K562 (cell line): ENCODE results near the gene ZNF384. TPM values are rescaled to one million over a fixed set of nuclear protein-coding genes. Genes with fewer than 3 reads are reported as not detected.

Source experiments
- CHD2 ChIP-seq: IDR thresholded peaks from 2 replicates; pipeline ENCODE4 v1.6.1; 2011; ENCODE audit warnings: low read depth, low read length
- EP400 ChIP-seq: fragments of 450-650 bp; IDR thresholded peaks from 2 replicates; pipeline ENCODE4 v1.6.1; 2017; ENCODE audit warnings: antibody characterized with exemption, mild to moderate bottlenecking, moderate library complexity
- FUS ChIP-seq: fragments of 200-400 bp; formaldehyde crosslinking; optimal IDR thresholded peaks from 2 replicates; pipeline ENCODE3; 2017; ENCODE audit warnings: low read depth, low read length
- JUND ChIP-seq, 2 experiments: IDR thresholded peaks; 2 replicates in 1 of 2; 3 replicates in 1 of 2; pipeline ENCODE4 v1.6.1; 2011; ENCODE audit warnings: borderline replicate concordance in 2 of 2, low read depth in 2 of 2, low read length in 2 of 2, improper control_type of control experiment in 1 of 2, missing biosample characterization in 1 of 2, missing genetic modification characterization in 1 of 2, missing genetic modification reagents in 1 of 2
- POLR2H ChIP-seq: IDR thresholded peaks from 2 replicates; pipeline ENCODE4 v1.6.1; 2016; ENCODE audit warnings: missing genetic modification characterization, low read depth, mild to moderate bottlenecking, control low read depth, missing compliant biosample characterization, moderate library complexity
- RUNX1 ChIP-seq: sonication (generic); IDR thresholded peaks from 2 replicates; pipeline ENCODE4 v1.6.1; 2016; ENCODE audit warnings: antibody characterized with exemption, low read depth
- SMARCB1 ChIP-seq: IDR thresholded peaks from 2 replicates; pipeline ENCODE4 v1.6.1; 2011; ENCODE audit warnings: improper control_type of control experiment, low read depth; ENCODE audit not compliant: insufficient read length
- SP2 ChIP-seq: IDR thresholded peaks from 2 replicates; pipeline ENCODE4 v1.6.1; 2011; ENCODE audit warnings: mild to moderate bottlenecking, low read depth, low read length, moderate library complexity; ENCODE audit not compliant: poor library complexity, severe bottlenecking; ENCODE audit errors: extremely low read depth
- TEAD4 ChIP-seq, 2 experiments: sonication (generic) in 1 of 2; formaldehyde crosslinking in 1 of 2; IDR thresholded peaks; 2 replicates each; pipeline versions ENCODE4 v1.6.1 to v1.8.0; 2012 to 2022; ENCODE audit warnings: borderline replicate concordance in 1 of 2, inconsistent platforms in 1 of 2, low read length in 1 of 2, mild to moderate bottlenecking in 1 of 2, missing genetic modification reagents in 1 of 2
- USF1 ChIP-seq: sonication (generic); formaldehyde crosslinking; IDR thresholded peaks from 2 replicates; pipeline ENCODE4 v1.9.0; 2022; ENCODE audit warnings: mild to moderate bottlenecking, missing genetic modification reagents
- ZBTB1 ChIP-seq: sonication (generic); formaldehyde crosslinking; IDR thresholded peaks from 2 replicates; pipeline ENCODE4 v1.8.1; 2023; ENCODE audit warnings: missing genetic modification reagents, low read depth, mild to moderate bottlenecking, borderline replicate concordance
- ZBTB7A ChIP-seq: IDR thresholded peaks from 2 replicates; pipeline ENCODE4 v1.6.1; 2011; ENCODE audit warnings: low read depth, mild to moderate bottlenecking, low read length, moderate library complexity, borderline replicate concordance; ENCODE audit not compliant: control insufficient read depth
- ZNF24 ChIP-seq: fragments of 450-650 bp; IDR thresholded peaks from 2 replicates; pipeline ENCODE4 v1.6.1; 2016
- ZNF316 ChIP-seq: fragments of 450-650 bp; IDR thresholded peaks from 2 replicates; pipeline ENCODE4 v1.6.1; 2016
- ZNF408 ChIP-seq: fragments of 250-450 bp; sonication (Bioruptor Pico); IDR thresholded peaks from 2 replicates; pipeline ENCODE4 v1.4.0; 2020; ENCODE audit warnings: low read depth, mild to moderate bottlenecking, moderate library complexity
- ZNF445 ChIP-seq: fragments of 250-450 bp; sonication (Bioruptor Pico); IDR thresholded peaks from 2 replicates; pipeline ENCODE4 v1.4.0; 2020; ENCODE audit warnings: low read depth, mild to moderate bottlenecking, moderate library complexity
- ZNF592 ChIP-seq: fragments of 450-650 bp; IDR thresholded peaks from 2 replicates; pipeline ENCODE4 v1.6.1; 2017; ENCODE audit warnings: antibody characterized with exemption, mild to moderate bottlenecking
- polyA plus RNA-seq, 8 experiments: library from polyadenylated mRNA; depleted of rRNA in 4 of 8; stranded (reverse) in 5 of 8; unstranded in 3 of 8; fragments of >200 nt; fragmentation: Nextera tagmentation in 2 of 8; fragmentation: Illumina TruSeq in 1 of 8; extraction: Ambion mirVana in 2 of 8; extraction: Trizol in 1 of 8; gene quantifications; 2 replicates each; pipeline versions ENCODE4 v1.2.1 to v1.2.3, GENCODE V29; 2011 to 2014; ENCODE audit warnings: inconsistent platforms in 1 of 8, missing spikeins in 1 of 8
- total RNA-seq, 7 experiments: library from RNA; depleted of rRNA in 6 of 7; stranded (reverse); fragments of >200 nt in 6 of 7; fragmentation: Illumina TruSeq in 2 of 7; extraction: Trizol in 2 of 7; gene quantifications; 2 replicates each; pipeline versions ENCODE4 v1.2.1 to v1.2.3, GENCODE V29; 2011 to 2021; ENCODE audit warnings: low replicate concordance in 1 of 7
- TF ChIP-seq, protein P1 (sequence below): fragments of 250-450 bp; sonication (Bioruptor Pico); IDR thresholded peaks from 2 replicates; pipeline ENCODE4 v1.4.0; 2020; ENCODE audit warnings: mild to moderate bottlenecking
- TF ChIP-seq, protein P2 (sequence below): fragments of 250-450 bp; sonication (Bioruptor Pico); IDR thresholded peaks from 2 replicates; pipeline ENCODE4 v1.4.0; 2020; ENCODE audit warnings: borderline replicate concordance

Gene ZNF384
- total and polyA plus RNA-seq, 9 of the 15 experiments (the other 6 are each of a cell fraction or from before 2014, with no cell fraction given): 0.36 to 64.8 (median 21.3) TPM

DNA sequence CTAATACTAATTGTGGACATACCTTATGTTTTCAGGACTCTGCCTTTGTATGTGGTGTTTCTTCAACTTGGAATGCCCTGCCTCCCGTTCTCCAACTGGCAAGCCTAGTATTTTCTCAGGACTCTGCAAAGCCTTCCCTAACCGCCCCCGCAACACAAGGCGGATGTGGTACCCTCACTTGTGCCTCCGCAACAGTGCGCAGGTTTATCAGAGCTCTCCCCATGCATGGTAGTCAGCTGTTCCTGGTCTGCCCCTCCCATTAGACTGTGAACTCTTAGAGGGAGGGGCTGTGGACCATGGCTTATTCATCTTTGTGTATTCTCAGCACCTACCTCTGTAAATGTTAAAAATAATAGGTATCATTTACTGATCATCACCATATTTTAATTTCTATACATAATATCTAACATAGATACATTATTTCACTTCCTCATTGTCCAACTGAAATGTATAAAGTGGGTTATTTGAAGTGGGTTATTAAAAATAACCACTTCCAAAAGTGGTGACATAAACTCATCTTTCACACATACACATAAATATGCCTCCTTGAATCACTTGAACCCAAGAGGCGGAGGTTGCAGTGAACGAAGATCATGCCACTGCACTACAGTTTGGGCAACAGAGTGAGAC, 62.4 kb downstream of the ZNF384 start (continued):
- TF ChIP-seq USF1 (CRISPR knock-in tag) (peak; percentile 35; the same call in 1 of the 2 replicates), ZNF408 (no peak), JUND (IDR thresholded peaks at IDR 0.05; ENCODE audit: borderline replicate concordance, low read depth, low read length) (peak; percentile 18; the same call in 1 of the 2 replicates), JUND (tag; IDR thresholded peaks at IDR 0.05; ENCODE audit: borderline replicate concordance, low read depth, low read length) (peak; percentile 14; the same call in 1 of the 3 replicates), CHD2 (no peak), SMARCB1 (no peak), ZBTB1 (no peak), ZNF445 (CRISPR knock-in tag) (no peak), SP2 (no peak), ZNF592 (peak; percentile 46; the same call in 1 of the 2 replicates), EP400 (peak; percentile 44; the same call in 1 of the 2 replicates), ZNF24 (no peak), POLR2H (tag) (no peak), RUNX1 (no peak), FUS (no peak), TEAD4 (IDR thresholded peaks at IDR 0.05; ENCODE audit: low read length) (peak; percentile 71), TEAD4 (CRISPR knock-in tag; IDR thresholded peaks at IDR 0.05; ENCODE audit: borderline replicate concordance) (no peak), ZNF316 (no peak), ZBTB7A (peak; percentile 52; the same call in 1 of the 2 replicates)
- TF ChIP-seq, protein P1, sequence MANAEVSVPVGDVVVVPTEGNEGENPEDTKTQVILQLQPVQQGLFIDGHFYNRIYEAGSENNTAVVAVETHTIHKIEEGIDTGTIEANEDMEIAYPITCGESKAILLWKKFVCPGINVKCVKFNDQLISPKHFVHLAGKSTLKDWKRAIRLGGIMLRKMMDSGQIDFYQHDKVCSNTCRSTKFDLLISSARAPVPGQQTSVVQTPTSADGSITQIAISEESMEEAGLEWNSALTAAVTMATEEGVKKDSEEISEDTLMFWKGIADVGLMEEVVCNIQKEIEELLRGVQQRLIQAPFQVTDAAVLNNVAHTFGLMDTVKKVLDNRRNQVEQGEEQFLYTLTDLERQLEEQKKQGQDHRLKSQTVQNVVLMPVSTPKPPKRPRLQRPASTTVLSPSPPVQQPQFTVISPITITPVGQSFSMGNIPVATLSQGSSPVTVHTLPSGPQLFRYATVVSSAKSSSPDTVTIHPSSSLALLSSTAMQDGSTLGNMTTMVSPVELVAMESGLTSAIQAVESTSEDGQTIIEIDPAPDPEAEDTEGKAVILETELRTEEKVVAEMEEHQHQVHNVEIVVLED (CRISPR knock-in tag): no peak
- TF ChIP-seq, protein P2, sequence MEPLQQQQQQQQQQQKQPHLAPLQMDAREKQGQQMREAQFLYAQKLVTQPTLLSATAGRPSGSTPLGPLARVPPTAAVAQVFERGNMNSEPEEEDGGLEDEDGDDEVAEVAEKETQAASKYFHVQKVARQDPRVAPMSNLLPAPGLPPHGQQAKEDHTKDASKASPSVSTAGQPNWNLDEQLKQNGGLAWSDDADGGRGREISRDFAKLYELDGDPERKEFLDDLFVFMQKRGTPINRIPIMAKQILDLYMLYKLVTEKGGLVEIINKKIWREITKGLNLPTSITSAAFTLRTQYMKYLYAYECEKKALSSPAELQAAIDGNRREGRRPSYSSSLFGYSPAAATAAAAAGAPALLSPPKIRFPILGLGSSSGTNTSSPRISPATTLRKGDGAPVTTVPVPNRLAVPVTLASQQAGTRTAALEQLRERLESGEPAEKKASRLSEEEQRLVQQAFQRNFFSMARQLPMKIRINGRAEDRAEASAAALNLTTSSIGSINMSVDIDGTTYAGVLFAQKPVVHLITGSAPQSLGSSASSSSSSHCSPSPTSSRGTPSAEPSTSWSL (CRISPR knock-in tag): no peak
